Measurements from ENCODE around the gene PRR20B. TPM values are rescaled to one million over a fixed set of nuclear protein-coding genes. Genes with fewer than 3 reads are reported as not detected.
"Not testable (repeated sequence)": the region's sequence is repeated elsewhere in the genome, so short reads cannot be mapped to it uniquely, and the experiment has no call there.

PRR20B gene
- total RNA-seq, 1 experiment from 2014 or later = not detected

- H3K18ac ChIP-seq (ENCODE audit: insufficient read length, low read depth, low read length); H4K20me1 ChIP-seq (ENCODE audit: control insufficient read depth, insufficient read depth, insufficient read length); H4K8ac ChIP-seq (replicated peaks; ENCODE audit: insufficient read length, low read depth, low read length); H3K27ac ChIP-seq (ENCODE audit: insufficient read length, low read depth, low read length); H2BK15ac ChIP-seq (ENCODE audit: low read depth, low read length); H3K4ac ChIP-seq (ENCODE audit: low read depth, low read length); H3K14ac ChIP-seq (ENCODE audit: insufficient read depth, low read length); H4K91ac ChIP-seq (ENCODE audit: insufficient read length, low read depth, low read length); H3K56ac ChIP-seq (ENCODE audit: insufficient read length, low read depth, low read length); H3K27ac Mint-ChIP-seq; H3K4me2 ChIP-seq (ENCODE audit: insufficient read depth, insufficient read length, low read length); H3T11ph ChIP-seq (ENCODE audit: low read length); H2AK5ac ChIP-seq (ENCODE audit: insufficient read length, low read length); H4K5ac ChIP-seq (ENCODE audit: insufficient read length, low read depth, low read length); H3K4me3 Mint-ChIP-seq; H3K4me1 ChIP-seq (ENCODE audit: insufficient read depth, low read length); H2BK20ac ChIP-seq (ENCODE audit: low read depth, low read length, poor library complexity, severe bottlenecking); H3K79me1 ChIP-seq (ENCODE audit: insufficient read depth, low read depth, low read length, poor library complexity, severe bottlenecking); H3K9me3 ChIP-seq (ENCODE audit: control insufficient read depth, low read depth, low read length); H2BK120ac ChIP-seq (ENCODE audit: low read depth, low read length, poor library complexity, severe bottlenecking); H2AFZ ChIP-seq (ENCODE audit: low read length); H3K27me3 ChIP-seq (ENCODE audit: insufficient read depth, low read length); H2BK5ac ChIP-seq (ENCODE audit: insufficient read length, low read length); H3K23ac ChIP-seq (ENCODE audit: insufficient read length, low read depth, low read length); H3K79me2 ChIP-seq (ENCODE audit: insufficient read depth, low read length); H3K36me3 Mint-ChIP-seq (ENCODE audit: insufficient read depth in 1 of 3, low read depth in 3 of 3); H3K4me1 Mint-ChIP-seq; H3K9ac ChIP-seq (ENCODE audit: extremely low read depth, insufficient read length, low read length); H3K27me3 Mint-ChIP-seq (ENCODE audit: low read depth); DNase-seq; H2BK12ac ChIP-seq (ENCODE audit: insufficient read length, low read depth, low read length); H3K9me3 Mint-ChIP-seq; H3K23me2 ChIP-seq (ENCODE audit: insufficient read length, low read depth, low read length, poor library complexity, severe bottlenecking): not testable (repeated sequence)
- WGBS (ENCODE audit: extremely low coverage, insufficient read length, low lambda C conversion rate) = no CpG with 5 or more reads among the region's 22 CpGs
Observed at GRCh38 chr13:57166897-57167296, 19.6 kb downstream of the PRR20B start, which contains the start of gene PRR20E. Gene PRR20E, plus strand, starts transcription at chr13:57167197. Its CDS starts 387 bp downstream, at chr13:57167584.
